NCI-H2171 treated with DMSO at 0.1 percent for 48 hours (cell line): ENCODE results near the gene PHF3.

Experiments
- DNase-seq: peaks from one replicate; lab custom pipeline; 2025; lab: John Stamatoyannopoulos, UW

PHF3 gene

GRCh38 chr6:63635588-63636517 is at the start of gene PHF3:
TSS of gene PHF3 (plus strand) at chr6:63635802. CDS start at chr6:63646552, 10,750 bp downstream.
- DNase-seq, result peak; percentile 95

GRCh38 chr6:63589952-63590411 is 45.6 kb upstream of the PHF3 start:
- DNase-seq, result no peak

GRCh38 chr6:63592886-63593285 is 42.7 kb upstream of the PHF3 start:
- no peak for DNase-seq

- no peak for DNase-seq
These were observed 38.2 kb upstream of the PHF3 start for GRCh38 chr6:63597141-63598048.

- DNase-seq, result peak; percentile 87
These were observed 37.3 kb upstream of the PHF3 start for GRCh38 chr6:63598049-63599036.

GRCh38 chr6:63599243-63599642 is 36.4 kb upstream of the PHF3 start:
- no peak for DNase-seq

GRCh38 chr6:63600136-63600535 is 35.5 kb upstream of the PHF3 start:
- DNase-seq, result no peak

- no peak for DNase-seq
These were observed 26.4 kb upstream of the PHF3 start for GRCh38 chr6:63609231-63609630.

- no peak for DNase-seq
These were observed 24.7 kb upstream of the PHF3 start for GRCh38 chr6:63610944-63611343.

GRCh38 chr6:63611560-63611959 is 24.0 kb upstream of the PHF3 start:
- DNase-seq, result no peak

GRCh38 chr6:63615590-63615989 is 20.0 kb upstream of the PHF3 start:
- no peak for DNase-seq

GRCh38 chr6:63624091-63624490 is 11.5 kb upstream of the PHF3 start:
- no peak for DNase-seq

GRCh38 chr6:63630466-63630865 is 5.1 kb upstream of the PHF3 start:
- DNase-seq, result no peak

- no peak for DNase-seq
These were observed 972 bp upstream of the PHF3 start for GRCh38 chr6:63634630-63635029.

GRCh38 chr6:63635215-63635587 is 401 bp upstream of the PHF3 start:
- DNase-seq, result no peak

GRCh38 chr6:63636518-63637021 is 968 bp downstream of the PHF3 start:
- DNase-seq, result peak; percentile 74

GRCh38 chr6:63637865-63638445 is 2.4 kb downstream of the PHF3 start:
- no peak for DNase-seq

- DNase-seq, result no peak
These were observed 4.5 kb downstream of the PHF3 start for GRCh38 chr6:63640062-63640461.

GRCh38 chr6:63643862-63644261 is 8.3 kb downstream of the PHF3 start:
- no peak for DNase-seq

- DNase-seq, result no peak
These were observed 9.2 kb downstream of the PHF3 start for GRCh38 chr6:63644668-63645326.
